GM18505 (cell line): ENCODE data around the gene GALNT10.
A peak's percentile ranks its signal among the peaks of the same experiment; 100 is the strongest.
"Not testable (repeated sequence)": the region's sequence is repeated elsewhere in the genome, so short reads cannot be mapped to it uniquely, and the experiment has no call there.

ENCODE experiments used
- ATAC-seq: cut with Tn5 transposase; IDR thresholded peaks from one replicate; pipeline ENCODE4 v1.9.1; 2021; ENCODE audit not compliant: unreplicated experiment
- POLR2A ChIP-seq: IDR thresholded peaks from 4 replicates; pipeline ENCODE4 v1.6.1; 2011; ENCODE audit warnings: borderline replicate concordance; ENCODE audit not compliant: insufficient read depth, insufficient read length; ENCODE audit errors: extremely low read depth

The GALNT10 gene

GRCh38 chr5:154190595-154191304 is at the start of gene GALNT10:
GALNT10 (plus strand) TSS chr5:154190733; CDS start chr5:154190867, 134 bp downstream.
- peak; percentile 82 for TF ChIP-seq POLR2A
- ATAC-seq: peak; percentile 76

- ATAC-seq: no peak
- no peak for TF ChIP-seq POLR2A
Measured at GRCh38 chr5:154141745-154142221, 48.8 kb upstream of the GALNT10 start.

- no peak for TF ChIP-seq POLR2A
- ATAC-seq: no peak
Measured at GRCh38 chr5:154143211-154143641, 47.3 kb upstream of the GALNT10 start.

- TF ChIP-seq POLR2A: no peak
- no peak for ATAC-seq
Measured at GRCh38 chr5:154145268-154145667, 45.3 kb upstream of the GALNT10 start.

- no peak for ATAC-seq
- no peak for TF ChIP-seq POLR2A
Measured at GRCh38 chr5:154146409-154146808, 44.1 kb upstream of the GALNT10 start.

GRCh38 chr5:154147666-154148065 is 42.9 kb upstream of the GALNT10 start:
- no peak for TF ChIP-seq POLR2A
- ATAC-seq: no peak

- ATAC-seq: not testable (repeated sequence)
Measured at GRCh38 chr5:154150471-154150870, 40.1 kb upstream of the GALNT10 start.

- no peak for ATAC-seq
- TF ChIP-seq POLR2A: no peak
Measured at GRCh38 chr5:154157483-154158378, 32.8 kb upstream of the GALNT10 start.

- no peak for TF ChIP-seq POLR2A
- no peak for ATAC-seq
Measured at GRCh38 chr5:154158379-154158737, 32.2 kb upstream of the GALNT10 start.

GRCh38 chr5:154159343-154159742 is 31.2 kb upstream of the GALNT10 start:
- no peak for TF ChIP-seq POLR2A
- no peak for ATAC-seq

GRCh38 chr5:154162539-154163151 is 27.9 kb upstream of the GALNT10 start:
- TF ChIP-seq POLR2A: no peak
- ATAC-seq: no peak

- TF ChIP-seq POLR2A: no peak
- ATAC-seq: no peak
Measured at GRCh38 chr5:154163327-154164248, 26.9 kb upstream of the GALNT10 start.

GRCh38 chr5:154164249-154164581 is 26.3 kb upstream of the GALNT10 start:
- no peak for TF ChIP-seq POLR2A
- no peak for ATAC-seq
